NCI-H748 treated with DMSO at 0.1 percent for 48 hours (cell line): ENCODE measurements around the gene EGFL6.
"Not testable (repeated sequence)": the region's sequence is repeated elsewhere in the genome, so short reads cannot be mapped to it uniquely, and the experiment has no call there.

Source experiments
- DNase-seq: peaks from one replicate; lab custom pipeline; 2025; lab: John Stamatoyannopoulos, UW

EGFL6 gene

GRCh38 chrX:13597874-13598273 is 28.5 kb downstream of the EGFL6 start:
- DNase-seq = no peak

- DNase-seq = no peak
Observed at GRCh38 chrX:13598877-13599276, 29.5 kb downstream of the EGFL6 start.

GRCh38 chrX:13599491-13599890 is 30.1 kb downstream of the EGFL6 start:
- DNase-seq = no peak

- DNase-seq = no peak
Observed at GRCh38 chrX:13605611-13606010, 36.2 kb downstream of the EGFL6 start.

GRCh38 chrX:13607331-13607995 is 38.1 kb downstream of the EGFL6 start:
- no peak for DNase-seq

GRCh38 chrX:13607996-13608365 is 38.6 kb downstream of the EGFL6 start:
- no peak for DNase-seq

GRCh38 chrX:13614154-13614553 is 44.8 kb downstream of the EGFL6 start:
- DNase-seq = no peak

GRCh38 chrX:13620207-13620606 is 50.8 kb downstream of the EGFL6 start:
- DNase-seq = no peak

GRCh38 chrX:13622401-13622964 is 53.1 kb downstream of the EGFL6 start:
- DNase-seq = no peak

- DNase-seq = no peak
Observed at GRCh38 chrX:13627306-13627705, 57.9 kb downstream of the EGFL6 start.

GRCh38 chrX:13637224-13637623 is 67.8 kb downstream of the EGFL6 start:
- DNase-seq = not testable (repeated sequence)

GRCh38 chrX:13638021-13638420 is 68.6 kb downstream of the EGFL6 start:
- no peak for DNase-seq

GRCh38 chrX:13638826-13639225 is 69.4 kb downstream of the EGFL6 start:
- DNase-seq = no peak

- not testable (repeated sequence) for DNase-seq
Observed at GRCh38 chrX:13641684-13642083, 72.3 kb downstream of the EGFL6 start.

- DNase-seq = no peak
Observed at GRCh38 chrX:13645464-13646153, 76.2 kb downstream of the EGFL6 start.

- DNase-seq = peak; percentile 15
Observed at GRCh38 chrX:13646154-13646549, 76.8 kb downstream of the EGFL6 start.

- peak; percentile 48 for DNase-seq
Observed at GRCh38 chrX:13647709-13648212, 78.4 kb downstream of the EGFL6 start.

- DNase-seq = not testable (repeated sequence)
Observed at GRCh38 chrX:13648336-13648735, 78.9 kb downstream of the EGFL6 start.

- no peak for DNase-seq
Observed at GRCh38 chrX:13649838-13650237, 80.4 kb downstream of the EGFL6 start.

GRCh38 chrX:13650318-13650717 is 80.9 kb downstream of the EGFL6 start:
- DNase-seq = no peak

GRCh38 chrX:13651150-13651549 is 81.7 kb downstream of the EGFL6 start:
- no peak for DNase-seq

- DNase-seq = no peak
Observed at GRCh38 chrX:13652287-13652793, 82.9 kb downstream of the EGFL6 start.
